ENCODE data around the gene WNT9B. TPM values are rescaled to one million over a fixed set of nuclear protein-coding genes. Genes with fewer than 3 reads are reported as not detected.

The WNT9B gene
- total and polyA plus RNA-seq, 2 of the 13 experiments (the other 11 are each of a cell fraction or from before 2014, with no cell fraction given): not detected

DNA sequence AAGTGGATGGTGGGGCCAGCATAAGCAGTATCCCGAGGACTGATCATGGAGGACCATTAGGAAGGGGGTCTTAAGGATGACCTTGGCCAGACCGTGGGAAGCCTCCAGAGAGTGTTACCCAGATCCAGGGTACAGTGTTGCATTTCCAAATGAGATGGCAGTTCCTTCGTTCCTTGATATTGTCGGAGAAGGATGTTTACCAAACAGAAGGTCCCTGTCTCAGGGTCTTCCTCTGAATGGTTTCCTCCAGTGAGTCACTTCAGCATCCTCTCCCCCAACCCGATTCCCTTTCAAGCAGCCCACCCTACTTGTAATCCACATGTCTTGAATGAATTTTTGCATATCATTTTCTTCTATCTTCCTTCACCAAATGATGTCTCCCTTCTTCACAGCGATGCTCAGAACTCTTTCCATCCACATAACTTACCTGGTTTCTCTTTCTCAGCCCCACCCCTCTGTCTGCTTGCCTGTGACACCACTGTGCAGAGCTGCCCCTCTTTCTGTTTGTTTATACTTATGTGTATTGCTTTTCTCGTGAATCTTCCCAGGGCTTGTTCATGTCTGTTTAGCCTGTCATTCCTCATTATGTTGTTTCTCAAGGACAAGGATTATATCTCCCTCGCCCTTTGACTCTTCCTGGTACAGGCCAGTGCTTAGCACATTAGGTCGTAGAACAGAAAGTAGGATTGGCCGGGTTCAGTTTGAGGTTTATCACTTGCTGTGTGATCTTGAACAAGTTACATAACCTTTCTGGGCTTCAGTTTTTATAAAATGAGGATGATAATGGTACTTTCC is 77.3 kb downstream of the WNT9B start:
- Histone ChIP-seq H3K27ac (ENCODE audit: extremely low read length, insufficient read depth, low read length) (no peak overlapping the region), H3K9me3 (ENCODE audit: low read length) (no peaks in the 10 kb centered on the region), H3K4me2 (ENCODE audit: low read depth, low read length) (no peak overlapping the region), H4K20me1 (ENCODE audit: insufficient read depth, low read length) (peaks cover 37% of the 10 kb centered on the region), H2AFZ (ENCODE audit: low read length) (no peak overlapping the region), H3K4me3 (replicated peaks in 1 of 3; ENCODE audit: insufficient read depth in 1 of 3, low read depth in 2 of 3, low read length in 3 of 3) (no peak overlapping the region), H3K36me3 (replicated peaks in 1 of 2; ENCODE audit: control insufficient read depth in 1 of 2, insufficient read depth in 2 of 2, low read length in 2 of 2) (peaks cover 34 to 48% of the 10 kb centered on the region in 2 experiments), H3K27me3 (ENCODE audit: control insufficient read depth in 1 of 2, insufficient read depth in 2 of 2, low read length in 2 of 2) (no peaks in the 10 kb centered on the region; a peak in 2 of 5 replicates), H3K4me1 (ENCODE audit: insufficient read depth, low read length) (peaks cover 55% of the 10 kb centered on the region), H3K9ac (ENCODE audit: insufficient read depth, low read depth, low read length) (no peak overlapping the region), H3K79me2 (ENCODE audit: insufficient read depth, low read length) (peaks cover 62% of the 10 kb centered on the region)
- ChIA-PET POLR2A (no interaction called here), CTCF (ENCODE audit: low intra/inter-chr PET ratio, low total read pairs) (no interaction called here)
- intact Hi-C loops (cut with micrococcal nuclease; ENCODE audit: unreplicated experiment) (no loop called here), in situ Hi-C loops (cut with HindIII; ENCODE audit: extremely low pct_ligation_motif_present, low pct_unique_long_range_greater_than_20kb) (no loop called here)
- FAIRE-seq (no peak), DNase-seq (ENCODE audit: low spot score) (no peak), ATAC-seq (no peak)
- 92% methylated on average over 10 of the region's 10 CpGs for WGBS (ENCODE audit: low lambda C conversion rate)
- no TSS peak for BruUV-seq (replicated peaks)
- TF ChIP-seq RFXAP (CRISPR knock-in tag; IDR thresholded peaks at IDR 0.05; ENCODE audit: borderline replicate concordance) (no peak), CREB1 (IDR thresholded peaks at IDR 0.05) (no peak), CREB1 (CRISPR knock-in tag; IDR thresholded peaks at IDR 0.05) (no peak)
- TF ChIP-seq, protein P1, sequence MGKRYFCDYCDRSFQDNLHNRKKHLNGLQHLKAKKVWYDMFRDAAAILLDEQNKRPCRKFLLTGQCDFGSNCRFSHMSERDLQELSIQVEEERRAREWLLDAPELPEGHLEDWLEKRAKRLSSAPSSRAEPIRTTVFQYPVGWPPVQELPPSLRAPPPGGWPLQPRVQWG (CRISPR knock-in tag; IDR thresholded peaks at IDR 0.05; ENCODE audit: borderline replicate concordance, low read depth): no peak

DNA sequence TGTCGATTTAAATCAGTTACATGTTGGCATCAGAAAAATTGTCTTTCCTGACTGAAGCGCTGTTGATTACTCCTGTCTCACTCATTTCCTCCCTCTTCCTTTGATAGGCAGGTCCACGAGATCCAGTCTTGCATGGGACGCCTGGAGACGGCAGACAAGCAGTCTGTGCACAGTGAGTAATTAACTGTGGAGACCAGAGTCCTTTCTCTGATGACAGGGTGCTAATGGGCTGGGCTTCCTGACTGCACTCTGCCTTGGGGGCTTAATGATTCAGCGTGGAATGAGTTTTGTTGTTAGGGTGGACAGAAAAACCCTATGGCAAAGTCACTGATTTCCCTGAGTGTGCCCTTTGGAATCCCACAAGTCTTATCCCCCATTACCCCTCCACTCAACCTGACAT is 78.0 kb downstream of the WNT9B start:
- DNase-seq (ENCODE audit: low spot score) (no peak), FAIRE-seq (no peak), ATAC-seq (no peak)
- Histone ChIP-seq H3K4me2 (ENCODE audit: low read depth, low read length) (no peak overlapping the region), H3K27me3 (ENCODE audit: control insufficient read depth in 1 of 2, insufficient read depth in 2 of 2, low read length in 2 of 2) (no peaks in the 10 kb centered on the region; a peak in 1 of 5 replicates), H3K79me2 (ENCODE audit: insufficient read depth, low read length) (peaks cover 54% of the 10 kb centered on the region), H3K4me1 (ENCODE audit: insufficient read depth, low read length) (peaks cover 50% of the 10 kb centered on the region), H3K9me3 (ENCODE audit: low read length) (no peaks in the 10 kb centered on the region), H3K9ac (ENCODE audit: insufficient read depth, low read depth, low read length) (no peak overlapping the region), H3K4me3 (replicated peaks in 1 of 3; ENCODE audit: insufficient read depth in 1 of 3, low read depth in 2 of 3, low read length in 3 of 3) (no peak overlapping the region), H3K36me3 (replicated peaks in 1 of 2; ENCODE audit: control insufficient read depth in 1 of 2, insufficient read depth in 2 of 2, low read length in 2 of 2) (peaks cover 40 to 55% of the 10 kb centered on the region in 2 experiments), H3K27ac (ENCODE audit: extremely low read length, insufficient read depth, low read length) (no peak overlapping the region), H2AFZ (ENCODE audit: low read length) (no peak overlapping the region), H4K20me1 (ENCODE audit: insufficient read depth, low read length) (peaks cover 37% of the 10 kb centered on the region)
- POLR2A ChIA-PET: interaction anchor here (0.6 kb wide), 1 partner anchor 327 kb away, joined by 4 read pairs; no protein-coding TSS in a partner anchor
- 77% methylated on average over 6 of the region's 6 CpGs for whole genome bisulfite sequencing (ENCODE audit: low lambda C conversion rate)
- in situ Hi-C loops (cut with HindIII; ENCODE audit: extremely low pct_ligation_motif_present, low pct_unique_long_range_greater_than_20kb) (no loop called here), intact Hi-C loops (cut with micrococcal nuclease; ENCODE audit: unreplicated experiment) (no loop called here)
- CTCF ChIA-PET (ENCODE audit: low intra/inter-chr PET ratio, low total read pairs): no interaction called here
- BruUV-seq (replicated peaks): no TSS peak
- TF ChIP-seq, protein P2, sequence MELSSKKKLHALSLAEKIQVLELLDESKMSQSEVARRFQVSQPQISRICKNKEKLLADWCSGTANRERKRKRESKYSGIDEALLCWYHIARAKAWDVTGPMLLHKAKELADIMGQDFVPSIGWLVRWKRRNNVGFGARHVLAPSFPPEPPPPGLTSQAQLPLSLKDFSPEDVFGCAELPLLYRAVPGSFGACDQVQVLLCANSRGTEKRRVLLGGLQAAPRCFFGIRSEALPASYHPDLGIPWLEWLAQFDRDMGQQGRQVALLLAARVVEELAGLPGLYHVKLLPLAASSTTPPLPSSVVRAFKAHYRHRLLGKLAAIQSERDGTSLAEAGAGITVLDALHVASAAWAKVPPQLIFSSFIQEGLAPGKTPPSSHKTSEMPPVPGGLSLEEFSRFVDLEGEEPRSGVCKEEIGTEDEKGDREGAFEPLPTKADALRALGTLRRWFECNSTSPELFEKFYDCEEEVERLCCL (CRISPR knock-in tag; IDR thresholded peaks at IDR 0.05; ENCODE audit: borderline replicate concordance): no peak
- no peak for TF ChIP-seq ZNF296 (CRISPR knock-in tag; conservative IDR thresholded peaks at IDR 0.05)
- TF ChIP-seq RELA (CRISPR knock-in tag; IDR thresholded peaks at IDR 0.05): no peak
- no peak for TF ChIP-seq MIER3 (CRISPR knock-in tag; IDR thresholded peaks at IDR 0.05; ENCODE audit: borderline replicate concordance)
- TF ChIP-seq, protein P3, sequence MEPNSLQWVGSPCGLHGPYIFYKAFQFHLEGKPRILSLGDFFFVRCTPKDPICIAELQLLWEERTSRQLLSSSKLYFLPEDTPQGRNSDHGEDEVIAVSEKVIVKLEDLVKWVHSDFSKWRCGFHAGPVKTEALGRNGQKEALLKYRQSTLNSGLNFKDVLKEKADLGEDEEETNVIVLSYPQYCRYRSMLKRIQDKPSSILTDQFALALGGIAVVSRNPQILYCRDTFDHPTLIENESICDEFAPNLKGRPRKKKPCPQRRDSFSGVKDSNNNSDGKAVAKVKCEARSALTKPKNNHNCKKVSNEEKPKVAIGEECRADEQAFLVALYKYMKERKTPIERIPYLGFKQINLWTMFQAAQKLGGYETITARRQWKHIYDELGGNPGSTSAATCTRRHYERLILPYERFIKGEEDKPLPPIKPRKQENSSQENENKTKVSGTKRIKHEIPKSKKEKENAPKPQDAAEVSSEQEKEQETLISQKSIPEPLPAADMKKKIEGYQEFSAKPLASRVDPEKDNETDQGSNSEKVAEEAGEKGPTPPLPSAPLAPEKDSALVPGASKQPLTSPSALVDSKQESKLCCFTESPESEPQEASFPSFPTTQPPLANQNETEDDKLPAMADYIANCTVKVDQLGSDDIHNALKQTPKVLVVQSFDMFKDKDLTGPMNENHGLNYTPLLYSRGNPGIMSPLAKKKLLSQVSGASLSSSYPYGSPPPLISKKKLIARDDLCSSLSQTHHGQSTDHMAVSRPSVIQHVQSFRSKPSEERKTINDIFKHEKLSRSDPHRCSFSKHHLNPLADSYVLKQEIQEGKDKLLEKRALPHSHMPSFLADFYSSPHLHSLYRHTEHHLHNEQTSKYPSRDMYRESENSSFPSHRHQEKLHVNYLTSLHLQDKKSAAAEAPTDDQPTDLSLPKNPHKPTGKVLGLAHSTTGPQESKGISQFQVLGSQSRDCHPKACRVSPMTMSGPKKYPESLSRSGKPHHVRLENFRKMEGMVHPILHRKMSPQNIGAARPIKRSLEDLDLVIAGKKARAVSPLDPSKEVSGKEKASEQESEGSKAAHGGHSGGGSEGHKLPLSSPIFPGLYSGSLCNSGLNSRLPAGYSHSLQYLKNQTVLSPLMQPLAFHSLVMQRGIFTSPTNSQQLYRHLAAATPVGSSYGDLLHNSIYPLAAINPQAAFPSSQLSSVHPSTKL (CRISPR knock-in tag; IDR thresholded peaks at IDR 0.05): no peak
- TF ChIP-seq ZNF891 (CRISPR knock-in tag; IDR thresholded peaks at IDR 0.05): no peak
- TF ChIP-seq ARNT2 (CRISPR knock-in tag; IDR thresholded peaks at IDR 0.05; ENCODE audit: low read depth): no peak
- no peak for TF ChIP-seq ZFP90 (CRISPR knock-in tag; IDR thresholded peaks at IDR 0.05; ENCODE audit: borderline replicate concordance)
- TF ChIP-seq NR2F2 (IDR thresholded peaks at IDR 0.05; ENCODE audit: borderline replicate concordance, low read depth): no peak
